GM18873 (cell line): ENCODE data around the gene METTL16.

Experiments used
- ATAC-seq: cut with Tn5 transposase; IDR thresholded peaks from one replicate; pipeline ENCODE4 v1.9.1; 2021; ENCODE audit warnings: mild to moderate bottlenecking, moderate library complexity, moderate number of reproducible peaks; ENCODE audit not compliant: unreplicated experiment, low FRiP score

The METTL16 gene

GRCh38 chr17:2398182-2398581 is 113.5 kb downstream of the METTL16 start:
- ATAC-seq = no peak

- ATAC-seq = no peak
Observed at GRCh38 chr17:2397247-2398171, 114.2 kb downstream of the METTL16 start.

GRCh38 chr17:2396568-2397246 is 115.0 kb downstream of the METTL16 start:
- no peak for ATAC-seq

DNA sequence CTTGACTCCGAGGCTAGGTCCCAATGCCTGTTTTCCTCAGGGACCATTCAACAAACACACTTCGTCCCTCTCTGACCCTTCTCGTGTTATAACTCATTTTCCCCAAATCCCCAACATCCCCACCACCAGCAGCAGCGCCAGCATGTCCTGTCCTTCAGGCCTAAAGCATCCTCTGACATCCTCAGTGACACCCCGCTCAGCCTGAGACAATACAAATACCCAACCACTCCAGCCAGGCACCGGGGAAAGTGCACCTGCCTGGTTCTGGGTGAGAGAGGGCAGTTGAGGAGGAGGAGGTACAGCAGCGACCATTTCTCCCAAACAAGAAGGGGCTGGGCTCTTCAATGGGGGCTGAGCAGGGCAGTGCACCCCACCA is 115.5 kb downstream of the METTL16 start:
- ATAC-seq = no peak

GRCh38 chr17:2395258-2396181 is 116.2 kb downstream of the METTL16 start:
- ATAC-seq = no peak

DNA sequence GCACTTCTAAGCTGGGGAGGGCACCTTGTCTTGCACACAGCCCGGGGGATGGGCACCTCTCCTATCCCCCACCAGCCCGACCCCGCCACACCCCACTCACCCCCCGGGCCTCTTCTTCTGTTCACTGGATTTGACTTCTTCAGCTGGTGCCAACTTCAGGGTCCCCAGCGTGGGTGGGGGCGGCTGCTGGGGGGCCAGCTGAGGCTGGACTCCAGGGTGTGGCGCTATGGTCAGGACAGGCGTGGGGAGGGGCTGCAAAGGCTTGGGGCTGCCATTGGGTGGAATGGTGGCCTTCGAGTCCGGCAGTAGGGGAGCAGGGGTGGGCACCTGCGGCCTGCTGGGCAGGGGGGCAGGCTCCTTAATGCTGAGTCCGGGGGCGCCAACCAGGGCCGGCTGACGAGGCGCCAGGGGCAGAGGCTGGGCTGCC is 116.9 kb downstream of the METTL16 start:
- ATAC-seq = no peak

GRCh38 chr17:2393954-2394749 is 117.5 kb downstream of the METTL16 start:
- ATAC-seq = no peak

DNA sequence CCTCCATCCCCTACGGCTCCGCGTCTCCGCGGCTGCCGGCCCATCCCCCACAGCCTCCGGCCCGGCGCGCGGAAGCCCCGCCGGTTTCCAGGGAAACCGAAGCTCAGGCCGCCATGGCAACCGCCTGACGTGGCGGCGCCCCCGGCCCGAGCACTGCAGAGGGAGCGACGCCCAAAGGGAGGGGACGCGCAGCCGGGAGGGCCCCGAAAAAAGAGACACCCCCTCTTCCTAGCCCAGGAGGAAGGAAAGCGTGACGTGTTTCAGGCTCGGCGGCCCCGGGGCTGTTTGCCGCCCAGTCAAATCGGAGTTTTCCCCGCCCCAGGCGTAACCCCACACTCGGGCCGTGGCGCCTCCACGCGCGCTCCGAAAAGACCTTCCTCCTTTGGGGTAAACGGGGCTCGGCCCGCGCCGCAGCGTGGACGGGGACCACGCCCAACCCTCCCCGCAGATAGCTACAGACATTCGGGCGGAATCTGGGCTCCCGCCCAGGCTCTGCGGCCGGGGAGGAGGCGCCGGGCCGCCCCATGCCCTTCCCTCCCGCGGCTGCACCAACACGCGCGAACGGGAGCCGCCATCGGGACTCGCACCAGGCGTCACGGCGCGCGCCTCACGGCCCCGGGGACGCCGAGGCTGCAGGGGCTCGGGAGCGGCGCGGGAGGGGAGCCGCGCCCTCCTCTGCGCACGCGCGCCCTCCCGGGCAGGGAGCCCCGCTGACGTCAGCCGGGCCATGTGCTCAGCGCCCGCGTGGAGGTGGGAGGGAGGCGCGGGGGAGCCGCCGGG is 118.3 kb downstream of the METTL16 start:
- ATAC-seq = peak; percentile 26

DNA sequence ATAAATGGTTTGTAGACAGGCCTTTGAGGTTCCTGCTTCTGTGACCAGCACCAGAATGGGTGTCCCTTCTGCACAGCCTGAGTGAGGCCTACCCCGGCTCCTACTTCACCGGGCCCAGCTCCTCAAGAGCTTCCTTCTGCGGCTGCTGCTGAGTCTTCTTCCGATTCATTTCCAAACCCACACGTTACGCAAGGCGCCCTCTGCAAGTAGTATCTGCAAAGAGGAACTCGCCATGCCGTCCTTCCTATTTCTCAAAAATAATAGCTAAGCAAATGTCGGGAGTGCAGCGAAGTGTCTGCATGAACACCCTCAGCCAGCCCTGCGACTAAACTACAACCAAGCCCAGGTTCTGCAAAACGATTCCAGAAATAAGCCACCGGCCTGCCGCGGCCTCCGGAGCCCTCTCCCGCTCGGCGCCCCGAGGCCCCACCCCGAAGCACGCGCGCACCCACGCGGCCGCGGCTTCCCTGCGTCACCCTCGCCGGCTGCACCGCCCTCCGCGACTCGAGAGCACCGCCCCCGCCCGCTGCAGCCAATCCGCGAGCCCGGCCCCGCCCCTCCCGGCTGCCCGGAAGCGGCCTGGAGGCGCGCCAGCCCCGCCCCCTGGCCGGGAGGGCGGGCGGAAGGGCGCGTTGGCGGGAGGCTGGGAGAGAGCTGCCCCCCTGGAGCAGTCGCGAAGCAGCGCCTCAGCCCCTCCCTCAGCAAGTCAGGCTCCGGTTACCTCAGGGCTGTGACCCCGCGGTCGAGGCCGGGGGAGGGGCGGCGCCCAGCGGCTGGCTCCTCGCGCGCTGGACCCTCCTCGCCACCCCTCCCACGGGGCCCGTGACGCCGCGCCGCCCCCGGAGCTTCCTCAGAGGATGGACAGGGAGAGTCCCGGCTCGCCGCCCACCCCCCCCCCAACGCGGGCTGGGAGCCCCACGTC is 119.2 kb downstream of the METTL16 start:
- peak; percentile 44 for ATAC-seq

GRCh38 chr17:2391597-2392251 is 120.0 kb downstream of the METTL16 start:
- no peak for ATAC-seq

DNA sequence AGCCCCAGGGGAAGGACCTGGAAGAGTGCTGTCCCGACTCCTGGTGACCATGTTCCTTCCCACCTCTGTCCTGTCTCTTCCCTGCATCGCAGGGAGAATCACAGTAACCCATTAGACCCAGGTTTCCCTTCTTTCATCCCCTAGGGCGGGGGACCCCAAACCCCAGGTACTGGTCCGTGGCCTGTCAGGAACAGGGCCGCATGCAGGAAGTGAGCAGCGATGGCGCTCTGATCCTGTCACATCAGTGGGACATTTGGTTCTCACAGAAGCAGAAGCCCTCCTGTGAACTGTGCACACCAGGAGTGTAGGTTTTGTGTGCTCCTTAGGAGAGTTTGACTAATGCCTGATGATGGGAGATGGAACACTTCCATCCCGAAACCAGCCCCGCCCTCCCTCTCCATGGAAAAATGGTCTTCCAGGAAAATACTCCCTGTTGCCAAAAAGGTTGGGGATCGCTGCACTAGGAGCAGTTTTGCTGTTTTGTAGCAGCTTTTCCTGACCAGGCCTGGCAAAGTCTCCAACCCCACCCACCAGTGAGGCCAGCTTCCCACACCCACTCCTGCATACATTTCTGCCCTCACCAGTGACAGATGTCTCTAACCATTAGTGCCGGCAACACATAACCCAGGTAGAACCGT is 121.4 kb downstream of the METTL16 start:
- ATAC-seq = no peak

DNA sequence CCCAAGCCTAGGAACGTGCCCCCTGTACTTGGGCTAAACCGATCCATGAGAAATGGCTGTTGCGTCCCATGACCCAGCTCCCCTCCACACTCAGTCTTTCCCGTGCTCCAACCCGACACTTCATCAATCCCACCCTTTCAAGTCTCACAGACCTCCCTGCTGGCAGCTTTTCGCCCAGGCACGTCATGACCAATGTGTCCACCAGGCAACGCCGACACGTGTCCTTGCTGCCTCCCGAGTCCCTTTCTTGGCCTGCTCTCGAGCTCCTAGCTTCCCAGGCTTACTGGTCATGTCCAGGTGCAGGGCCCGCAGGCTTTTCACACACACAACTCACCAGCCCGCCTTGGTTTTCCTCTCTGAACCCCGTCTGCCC is 123.0 kb downstream of the METTL16 start:
- ATAC-seq = no peak

GRCh38 chr17:2388020-2388682 is 123.5 kb downstream of the METTL16 start:
- no peak for ATAC-seq

- no peak for ATAC-seq
Observed at GRCh38 chr17:2387086-2388019, 124.3 kb downstream of the METTL16 start.

- ATAC-seq = no peak
Observed at GRCh38 chr17:2386400-2387085, 125.1 kb downstream of the METTL16 start.
